GM18861 (cell line): ENCODE data around the gene HEATR3.

Experiments
- ATAC-seq: cut with Tn5 transposase; IDR thresholded peaks from one replicate; pipeline ENCODE4 v1.9.1; 2021; ENCODE audit not compliant: unreplicated experiment

HEATR3 gene

GRCh38 chr16:50152807-50153595 lies 87.2 kb downstream of the HEATR3 start, which contains the start of gene TENT4B:
TSS of gene TENT4B (plus strand) at chr16:50153306. CDS start at chr16:50153622, 316 bp downstream.
- ATAC-seq: peak; percentile 60

GRCh38 chr16:50153596-50154419 lies 88.0 kb downstream of the HEATR3 start:
- ATAC-seq: peak; percentile 11

- ATAC-seq: no peak
Observed at GRCh38 chr16:50154420-50154950, 88.7 kb downstream of the HEATR3 start.

GRCh38 chr16:50155925-50156324 lies 90.2 kb downstream of the HEATR3 start:
- no peak for ATAC-seq
